HG03039 (cell line): ENCODE data around the gene BRAT1.
"Not testable (repeated sequence)": the region's sequence is repeated elsewhere in the genome, so short reads cannot be mapped to it uniquely, and the experiment has no call there.

Experiments used
- ATAC-seq: cut with Tn5 transposase; IDR thresholded peaks from one replicate; pipeline ENCODE4 v1.9.1; 2021; ENCODE audit warnings: mild to moderate bottlenecking, moderate library complexity; ENCODE audit not compliant: unreplicated experiment

Gene BRAT1

GRCh38 chr7:2564970-2565540 is 9.7 kb upstream of the BRAT1 start:
- no peak for ATAC-seq

DNA sequence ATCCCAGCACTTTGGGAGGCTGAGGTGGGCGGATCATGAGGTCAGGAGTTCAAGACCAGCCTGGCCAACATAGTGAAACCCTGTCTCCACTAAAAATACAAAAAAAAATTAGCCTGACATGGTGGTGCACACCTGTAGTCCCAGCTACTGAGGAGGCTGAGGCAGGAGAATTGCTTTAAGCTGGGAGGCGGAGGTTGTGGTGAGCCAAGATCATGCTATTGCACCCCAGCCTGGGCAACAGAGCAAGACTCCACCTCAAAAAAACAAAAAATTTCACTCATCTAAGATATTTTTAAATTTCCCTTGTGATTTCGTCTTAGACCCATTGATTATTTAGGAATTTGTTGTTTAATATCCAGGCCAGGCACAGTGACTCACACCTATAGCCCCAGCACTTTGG is 8.6 kb upstream of the BRAT1 start:
- not testable (repeated sequence) for ATAC-seq

GRCh38 chr7:2559283-2559950 is 4.1 kb upstream of the BRAT1 start:
- ATAC-seq, result peak; percentile 21

- ATAC-seq, result peak; percentile 47
These were observed 3.4 kb upstream of the BRAT1 start, which contains the start of gene IQCE for GRCh38 chr7:2558629-2559282. IQCE (plus strand) TSS chr7:2558979; CDS start chr7:2559182, 203 bp downstream.

- no peak for ATAC-seq
These were observed 638 bp downstream of the BRAT1 start for GRCh38 chr7:2554661-2555111.

DNA sequence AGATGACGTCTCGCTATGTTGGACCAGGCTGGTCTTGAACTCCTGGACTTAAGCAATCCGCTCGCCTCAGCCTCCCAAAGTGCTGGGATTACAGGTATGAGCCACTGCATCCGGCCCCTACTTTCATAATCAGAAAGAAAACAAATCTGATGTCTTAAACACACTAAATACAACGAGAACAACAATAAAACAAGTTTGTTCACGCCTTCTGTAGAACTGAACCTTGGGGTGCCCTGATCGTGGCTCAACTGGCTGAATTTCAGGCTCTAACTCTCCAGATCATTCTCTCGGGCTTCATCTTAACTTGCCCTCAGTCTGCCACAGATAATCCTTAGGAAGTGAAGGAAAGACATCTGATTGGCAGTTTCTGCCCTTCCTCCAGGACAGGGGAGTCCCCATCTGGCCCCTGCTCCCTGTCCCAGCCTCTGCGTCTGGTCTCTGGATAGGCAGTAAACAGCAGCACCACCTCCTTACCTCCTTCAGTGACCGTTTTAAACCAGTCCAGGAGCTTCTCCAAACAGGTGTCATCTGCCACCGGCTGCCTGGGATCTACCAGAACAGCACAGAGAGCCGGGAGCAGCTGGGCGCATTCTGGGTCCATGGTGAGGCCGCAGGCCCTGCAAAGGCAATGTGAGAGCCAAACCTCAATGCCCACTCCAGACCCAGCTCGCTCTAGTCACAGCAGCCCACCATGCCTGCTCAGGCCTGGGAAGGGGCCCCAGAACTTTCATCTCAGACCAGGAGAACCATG is 1.3 kb downstream of the BRAT1 start:
- ATAC-seq, result no peak

- ATAC-seq, result no peak
These were observed 2.2 kb downstream of the BRAT1 start for GRCh38 chr7:2553108-2553507.

DNA sequence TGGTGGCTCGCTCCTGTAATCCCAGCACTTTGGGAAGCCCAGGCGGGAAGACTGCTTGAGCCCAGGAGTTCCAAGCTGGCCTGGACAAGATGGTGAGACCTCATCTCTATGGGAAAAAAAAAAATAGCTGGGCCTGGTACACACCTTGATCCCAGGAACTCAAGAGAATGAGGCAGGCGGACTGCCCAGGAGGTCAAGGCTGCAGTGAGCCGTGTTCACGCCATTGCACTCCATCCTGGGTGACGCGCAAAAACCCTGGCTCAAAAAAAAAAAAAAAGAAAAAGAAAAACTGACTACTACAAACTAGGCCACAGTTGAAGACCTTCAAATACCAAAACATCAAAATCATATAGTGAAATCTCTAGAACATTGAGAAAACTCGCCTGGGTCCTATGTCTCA is 3.9 kb downstream of the BRAT1 start:
- ATAC-seq, result no peak

DNA sequence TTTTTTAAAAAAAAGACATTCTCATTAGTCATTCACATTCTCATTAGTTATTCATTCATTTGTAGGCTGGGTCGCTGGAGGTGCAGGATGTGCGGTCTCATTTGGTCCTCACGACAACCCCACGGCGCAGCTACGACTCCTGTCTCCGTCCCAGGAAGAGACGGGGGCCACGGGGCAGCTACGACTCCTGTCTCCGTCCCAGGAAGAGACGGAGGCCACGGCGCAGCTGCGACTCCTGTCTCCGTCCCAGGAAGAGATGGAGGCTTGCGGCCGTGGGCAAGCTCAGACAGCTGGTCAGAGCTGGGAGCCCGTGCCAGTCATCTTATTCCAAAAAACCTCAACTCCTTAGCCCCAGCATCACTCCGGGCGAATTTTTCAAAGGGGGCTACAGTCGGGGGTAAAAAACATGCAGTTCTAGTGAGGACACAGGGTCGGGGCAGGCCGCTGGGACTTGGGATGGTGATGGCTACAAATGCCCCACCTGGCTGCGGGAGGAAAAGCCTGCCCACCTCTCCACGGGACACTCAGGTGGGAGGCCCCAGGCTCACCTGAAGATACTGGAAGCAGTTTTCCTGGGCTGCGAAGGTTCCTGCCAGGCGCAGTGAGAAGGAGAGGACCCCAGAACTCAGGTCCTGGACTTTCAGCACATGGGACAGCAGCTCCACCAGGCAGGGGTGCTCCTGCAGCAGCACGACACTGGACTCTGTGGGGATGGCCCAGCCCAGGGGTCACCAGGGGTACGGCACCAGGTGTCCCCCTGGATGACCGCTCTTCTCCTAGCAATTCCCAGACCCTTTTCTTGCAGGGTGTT is 8.3 kb downstream of the BRAT1 start:
- ATAC-seq, result no peak

- ATAC-seq, result no peak
These were observed 9.4 kb downstream of the BRAT1 start for GRCh38 chr7:2545746-2546425.

- no peak for ATAC-seq
These were observed 10.7 kb downstream of the BRAT1 start for GRCh38 chr7:2544541-2545188.

DNA sequence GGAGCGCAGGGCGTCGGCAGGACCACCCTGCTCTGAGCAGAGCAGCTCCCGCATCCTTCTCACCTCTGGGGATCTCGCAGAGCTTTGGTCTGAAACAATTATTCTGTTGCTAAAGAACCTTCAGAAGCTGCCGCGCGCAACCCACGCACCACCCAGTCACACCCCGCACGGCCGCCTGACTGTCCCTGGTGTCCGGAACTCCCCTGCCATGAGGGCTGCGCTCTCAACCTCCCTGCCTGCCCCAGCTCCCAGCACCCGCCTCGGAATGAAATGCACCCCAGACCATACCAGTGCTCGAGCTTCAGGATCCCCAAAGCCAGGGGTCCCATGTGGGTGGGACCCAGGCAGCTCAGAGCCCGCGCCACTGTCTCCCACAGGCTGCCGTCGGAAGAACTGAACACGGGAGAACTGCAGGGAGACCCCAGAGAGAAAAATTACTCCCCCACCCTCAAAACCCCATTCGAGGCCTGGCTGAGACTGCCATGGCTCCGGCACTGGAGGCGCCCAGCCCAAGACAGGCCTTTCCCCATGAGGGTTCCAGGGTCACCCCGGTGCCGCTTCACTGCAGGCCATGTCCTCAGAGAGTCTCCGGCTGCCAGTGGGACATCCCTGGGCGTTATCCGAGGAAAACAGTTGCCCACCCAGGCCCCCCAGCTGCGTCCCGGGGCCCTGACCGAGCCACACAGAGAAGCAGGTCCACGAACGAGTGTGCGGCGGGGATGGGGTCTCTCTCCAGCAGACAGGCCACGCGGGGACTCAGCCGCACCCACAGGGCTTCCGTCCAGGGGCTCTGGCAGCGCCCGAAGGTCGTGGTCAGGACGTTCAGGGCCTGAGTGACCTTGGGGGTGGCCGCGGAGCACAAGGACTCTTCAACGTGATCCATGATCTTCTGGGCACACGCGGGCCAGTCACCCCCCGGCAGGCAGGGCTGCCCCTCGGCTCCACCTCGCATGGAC is 12.1 kb downstream of the BRAT1 start:
- ATAC-seq, result no peak

GRCh38 chr7:2542011-2542915 is 13.1 kb downstream of the BRAT1 start:
- ATAC-seq, result no peak

GRCh38 chr7:2541291-2542010 is 13.9 kb downstream of the BRAT1 start:
- ATAC-seq, result no peak

DNA sequence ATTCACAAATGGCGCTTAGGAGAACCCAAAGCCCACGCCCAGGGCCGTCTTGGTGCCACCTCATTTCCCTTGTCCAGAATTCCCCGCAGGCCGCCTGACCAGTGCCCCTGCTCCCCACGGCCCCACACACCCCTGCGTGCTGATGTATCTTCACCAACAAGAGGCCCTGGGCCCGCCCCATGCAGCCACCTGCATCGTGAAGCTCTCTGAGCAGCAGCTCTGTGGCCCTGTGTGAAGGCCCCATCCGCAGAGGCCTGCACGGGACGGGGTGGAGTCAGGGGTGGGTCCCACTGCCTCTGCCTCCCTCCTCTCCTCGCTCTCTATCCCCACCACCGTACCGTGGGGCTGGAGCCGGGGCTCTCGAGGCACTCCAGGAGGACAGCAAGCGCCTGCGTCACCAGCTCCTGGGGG is 14.7 kb downstream of the BRAT1 start:
- no peak for ATAC-seq

DNA sequence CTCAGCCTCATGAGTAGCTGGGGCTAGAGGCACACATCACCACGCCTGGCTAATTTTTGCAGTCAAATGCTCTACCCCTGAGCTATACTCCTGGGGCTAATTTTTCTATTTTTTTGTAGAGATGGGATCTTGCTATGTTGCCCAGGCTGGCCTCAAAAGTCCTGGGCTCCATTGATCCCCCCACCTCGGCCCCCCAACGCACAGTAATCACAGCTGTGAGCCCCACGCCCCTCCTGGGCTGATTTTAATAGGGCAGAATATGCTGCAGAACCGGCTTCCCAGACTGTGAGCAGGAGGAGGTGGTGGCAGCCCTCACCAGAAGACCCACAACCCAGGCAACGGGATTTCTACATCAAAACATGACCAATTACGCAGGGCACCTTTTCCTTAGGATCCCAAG is 15.2 kb downstream of the BRAT1 start:
- ATAC-seq, result no peak
